Activated CD4-positive, alpha-beta T cell treated with anti-CD3 and anti-CD28 coated beads, Interleukin-2, amount 10 ng/mL, durations not matched to agents 24 days and 14 days (primary cell): ENCODE measurements around the gene MEGF6. TPM values are rescaled to one million over a fixed set of nuclear protein-coding genes. Genes with fewer than 3 reads are reported as not detected.

Source experiments
- DNase-seq: peaks from one replicate; pipeline ENCODE4 v3.0.0; 2022
- H3K27ac Mint-ChIP-seq: one replicate; pipeline ENCODE4 v1.8.0; 2022; ENCODE audit warnings: mild to moderate bottlenecking, mixed read lengths
- H3K27me3 Mint-ChIP-seq: one replicate; pipeline ENCODE4 v1.8.0; 2022; ENCODE audit warnings: mixed read lengths
- H3K36me3 Mint-ChIP-seq: one replicate; pipeline ENCODE4 v1.8.0; 2022; ENCODE audit warnings: low read depth, mild to moderate bottlenecking, mixed read lengths
- H3K4me1 Mint-ChIP-seq: one replicate; pipeline ENCODE4 v1.8.0; 2021; ENCODE audit warnings: mixed read lengths
- H3K4me3 Mint-ChIP-seq: one replicate; pipeline ENCODE4 v1.8.0; 2022; ENCODE audit warnings: mild to moderate bottlenecking, moderate library complexity, mixed read lengths
- H3K9me3 Mint-ChIP-seq: one replicate; pipeline ENCODE4 v1.8.0; 2021; ENCODE audit warnings: mixed read lengths
- intact Hi-C: fragments of 100-400 bp; cut with micrococcal nuclease; formaldehyde crosslinking; loops from one replicate; pipeline ENCODE4 v1.15.1; 2023
- total RNA-seq: library from RNA; stranded (reverse); gene quantifications from 2 replicates; pipeline ENCODE4 v1.2.3, GENCODE V29; 2022

MEGF6 gene
- total RNA-seq, 1 donor from 2014 or later, result 1.7 TPM

GRCh38 chr1:3553166-3553939 lies 58.0 kb downstream of the MEGF6 start:
- Mint-ChIP-seq H3K4me3 (no peak overlapping the region), H3K9me3 (no peaks in the 10 kb centered on the region), H3K27me3 (no peaks in the 10 kb centered on the region), H3K36me3 (no peaks in the 10 kb centered on the region), H3K4me1 (no peaks in the 10 kb centered on the region), H3K27ac (no peak overlapping the region)
- intact Hi-C loops, result no loop called here
- no peak for DNase-seq

GRCh38 chr1:3552751-3553150 lies 58.6 kb downstream of the MEGF6 start:
- no peaks in the 10 kb centered on the region for H3K9me3 Mint-ChIP-seq
- H3K4me3 Mint-ChIP-seq, result no peak overlapping the region
- no peak overlapping the region for H3K27ac Mint-ChIP-seq
- no peaks in the 10 kb centered on the region for H3K27me3 Mint-ChIP-seq
- no peak for DNase-seq
- H3K4me1 Mint-ChIP-seq, result no peaks in the 10 kb centered on the region
- intact Hi-C loops, result no loop called here
- H3K36me3 Mint-ChIP-seq, result no peaks in the 10 kb centered on the region

GRCh38 chr1:3552176-3552575 lies 59.1 kb downstream of the MEGF6 start:
- Mint-ChIP-seq H3K27me3 (no peaks in the 10 kb centered on the region), H3K9me3 (no peaks in the 10 kb centered on the region), H3K27ac (no peak overlapping the region), H3K36me3 (no peaks in the 10 kb centered on the region), H3K4me1 (no peaks in the 10 kb centered on the region), H3K4me3 (no peak overlapping the region)
- DNase-seq, result no peak
- intact Hi-C loops, result no loop called here

- Mint-ChIP-seq H3K9me3 (no peaks in the 10 kb centered on the region), H3K4me1 (no peaks in the 10 kb centered on the region), H3K36me3 (no peaks in the 10 kb centered on the region), H3K27me3 (no peaks in the 10 kb centered on the region), H3K4me3 (no peak overlapping the region), H3K27ac (no peak overlapping the region)
- DNase-seq, result no peak
- intact Hi-C loops, result no loop called here
Observed at GRCh38 chr1:3551711-3552110, 59.6 kb downstream of the MEGF6 start.

- Mint-ChIP-seq H3K27ac (no peak overlapping the region), H3K27me3 (no peaks in the 10 kb centered on the region), H3K9me3 (no peaks in the 10 kb centered on the region), H3K36me3 (no peaks in the 10 kb centered on the region), H3K4me1 (no peaks in the 10 kb centered on the region), H3K4me3 (no peak overlapping the region)
- intact Hi-C loops, result no loop called here
- no peak for DNase-seq
Observed at GRCh38 chr1:3551290-3551678, 60.0 kb downstream of the MEGF6 start.

- no peak for DNase-seq
- no peaks in the 10 kb centered on the region for H3K9me3 Mint-ChIP-seq
- H3K4me1 Mint-ChIP-seq, result no peaks in the 10 kb centered on the region
Observed at GRCh38 chr1:3550511-3551289, 60.6 kb downstream of the MEGF6 start.

GRCh38 chr1:3548895-3549294 lies 62.4 kb downstream of the MEGF6 start:
- Mint-ChIP-seq H3K27me3 (no peaks in the 10 kb centered on the region), H3K4me1 (no peaks in the 10 kb centered on the region), H3K4me3 (no peak overlapping the region), H3K9me3 (no peaks in the 10 kb centered on the region), H3K36me3 (no peaks in the 10 kb centered on the region), H3K27ac (no peak overlapping the region)
- no peak for DNase-seq
- intact Hi-C loops, result no loop called here

More at GRCh38 chr1:3550511-3551289, 60.6 kb downstream of the MEGF6 start:
- H3K4me3 Mint-ChIP-seq, result no peak overlapping the region
- H3K27me3 Mint-ChIP-seq, result no peaks in the 10 kb centered on the region
- H3K27ac Mint-ChIP-seq, result no peak overlapping the region
- intact Hi-C loops, result no loop called here
- no peaks in the 10 kb centered on the region for H3K36me3 Mint-ChIP-seq

- intact Hi-C loops, result no loop called here
- H3K4me3 Mint-ChIP-seq, result no peak overlapping the region
- H3K27me3 Mint-ChIP-seq, result no peaks in the 10 kb centered on the region
- no peaks in the 10 kb centered on the region for H3K9me3 Mint-ChIP-seq
- no peaks in the 10 kb centered on the region for H3K4me1 Mint-ChIP-seq
- H3K27ac Mint-ChIP-seq, result no peak overlapping the region
- no peaks in the 10 kb centered on the region for H3K36me3 Mint-ChIP-seq
- DNase-seq, result no peak
Observed at GRCh38 chr1:3548156-3548893, 63.0 kb downstream of the MEGF6 start.

GRCh38 chr1:3547055-3548005 lies 64.0 kb downstream of the MEGF6 start:
- no peaks in the 10 kb centered on the region for H3K27me3 Mint-ChIP-seq
- H3K36me3 Mint-ChIP-seq, result no peaks in the 10 kb centered on the region
- H3K9me3 Mint-ChIP-seq, result no peaks in the 10 kb centered on the region
- no peak overlapping the region for H3K4me3 Mint-ChIP-seq
- intact Hi-C loops, result no loop called here
- no peak for DNase-seq
- no peak overlapping the region for H3K27ac Mint-ChIP-seq
- H3K4me1 Mint-ChIP-seq, result no peaks in the 10 kb centered on the region

GRCh38 chr1:3546048-3546384 lies 65.3 kb downstream of the MEGF6 start:
- Mint-ChIP-seq H3K4me1 (no peaks in the 10 kb centered on the region), H3K9me3 (no peaks in the 10 kb centered on the region), H3K4me3 (no peak overlapping the region), H3K27ac (no peak overlapping the region), H3K36me3 (no peaks in the 10 kb centered on the region), H3K27me3 (no peaks in the 10 kb centered on the region)
- no peak for DNase-seq
- intact Hi-C loops, result no loop called here

- H3K9me3 Mint-ChIP-seq, result no peaks in the 10 kb centered on the region
- no peaks in the 10 kb centered on the region for H3K4me1 Mint-ChIP-seq
- intact Hi-C loops, result no loop called here
- H3K36me3 Mint-ChIP-seq, result no peaks in the 10 kb centered on the region
- no peak for DNase-seq
- H3K27ac Mint-ChIP-seq, result no peak overlapping the region
- H3K4me3 Mint-ChIP-seq, result no peak overlapping the region
- no peaks in the 10 kb centered on the region for H3K27me3 Mint-ChIP-seq
Observed at GRCh38 chr1:3545363-3546047, 65.8 kb downstream of the MEGF6 start.

- intact Hi-C loops, result no loop called here
- no peaks in the 10 kb centered on the region for H3K4me1 Mint-ChIP-seq
- no peak overlapping the region for H3K4me3 Mint-ChIP-seq
- H3K36me3 Mint-ChIP-seq, result no peaks in the 10 kb centered on the region
- DNase-seq, result no peak
- no peak overlapping the region for H3K27ac Mint-ChIP-seq
- H3K27me3 Mint-ChIP-seq, result no peaks in the 10 kb centered on the region
- no peaks in the 10 kb centered on the region for H3K9me3 Mint-ChIP-seq
Observed at GRCh38 chr1:3544040-3544977, 67.0 kb downstream of the MEGF6 start.
